Erythroblast (primary cell): ENCODE measurements around the gene IL6R.
A peak's percentile ranks its signal among the peaks of the same experiment; 100 is the strongest.

Source experiments
- DNase-seq, 2 experiments: peaks; one replicate each; lab custom pipeline; 2025; lab: John Stamatoyannopoulos, UW
- GATA1 ChIP-seq: IDR thresholded peaks from 2 replicates; pipeline ENCODE4 v1.6.1; 2011; ENCODE audit warnings: low read depth, mild to moderate bottlenecking, control low read depth, low read length, moderate library complexity
- POLR2A ChIP-seq: IDR thresholded peaks from 2 replicates; pipeline ENCODE4 v1.6.1; 2011; ENCODE audit warnings: mild to moderate bottlenecking, low read length

Gene IL6R

GRCh38 chr1:154442006-154442740, 37.0 kb downstream of the IL6R start:
- peak in 1 of 2 experiments; percentile 40 for DNase-seq
- TF ChIP-seq POLR2A, result no peak
- no peak for TF ChIP-seq GATA1

- no peak for DNase-seq
- TF ChIP-seq GATA1 (no peak), POLR2A (no peak)
These were observed 38.3 kb downstream of the IL6R start for GRCh38 chr1:154443274-154444013.

DNA sequence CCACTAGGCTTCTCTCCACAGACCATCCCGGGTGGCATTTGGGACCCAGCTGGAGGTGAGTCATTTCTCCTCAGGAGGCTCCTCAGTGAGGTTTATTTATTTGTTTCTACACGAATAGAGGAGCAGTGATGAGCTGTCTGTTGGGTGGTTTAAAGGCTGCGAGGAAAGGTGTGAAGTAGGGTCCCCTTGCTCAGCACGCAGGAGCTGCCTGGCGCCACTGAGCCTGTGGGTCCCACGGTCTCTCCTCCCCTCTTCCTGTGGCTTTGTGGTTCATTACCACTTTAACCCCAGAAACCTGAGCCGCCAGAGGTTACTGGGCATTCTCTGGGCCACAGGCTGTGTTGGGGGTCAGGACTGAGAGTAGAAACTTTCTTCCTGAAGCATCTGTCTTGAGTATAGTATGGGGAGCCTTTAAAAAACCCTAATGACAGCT, 39.9 kb downstream of the IL6R start:
- DNase-seq, result no peak
- TF ChIP-seq POLR2A (no peak), GATA1 (no peak)

GRCh38 chr1:154446292-154446691, 41.1 kb downstream of the IL6R start:
- DNase-seq, result no peak
- TF ChIP-seq GATA1, result no peak
- no peak for TF ChIP-seq POLR2A

- no peak for TF ChIP-seq GATA1
- no peak for TF ChIP-seq POLR2A
- no peak for DNase-seq
These were observed 41.6 kb downstream of the IL6R start for GRCh38 chr1:154446789-154447188.

GRCh38 chr1:154448331-154448811, 43.2 kb downstream of the IL6R start:
- no peak for DNase-seq
- no peak for TF ChIP-seq GATA1
- no peak for TF ChIP-seq POLR2A

- DNase-seq, result no peak
- TF ChIP-seq GATA1 (no peak), POLR2A (no peak)
These were observed 48.0 kb downstream of the IL6R start for GRCh38 chr1:154453161-154453560.

GRCh38 chr1:154453574-154454352, 48.6 kb downstream of the IL6R start:
- DNase-seq, result no peak

GRCh38 chr1:154454386-154455120, 49.4 kb downstream of the IL6R start:
- no peak for DNase-seq
- TF ChIP-seq POLR2A, result no peak
- no peak for TF ChIP-seq GATA1

More at GRCh38 chr1:154453574-154454352, 48.6 kb downstream of the IL6R start:
- TF ChIP-seq GATA1, result no peak
- TF ChIP-seq POLR2A, result no peak

DNA sequence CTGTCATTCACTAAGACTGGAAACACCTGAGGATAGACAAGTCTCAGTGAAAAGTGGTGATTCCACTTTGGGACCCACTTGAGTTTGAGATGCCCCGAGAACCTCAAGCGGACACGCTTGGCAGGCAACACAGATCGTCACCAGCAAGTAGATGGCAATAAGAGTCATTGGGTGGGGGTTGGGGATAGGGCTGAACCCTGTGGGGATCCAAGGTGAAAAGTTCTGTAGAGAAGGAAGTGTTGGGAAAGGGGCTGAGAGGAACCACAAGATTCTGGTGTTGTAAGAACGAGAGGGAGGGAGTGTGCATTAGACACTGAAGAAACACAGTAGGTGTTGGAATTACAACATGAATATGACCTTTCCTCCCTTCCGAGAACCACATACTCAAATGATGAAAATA, 51.5 kb downstream of the IL6R start:
- no peak for DNase-seq
- TF ChIP-seq POLR2A (no peak), GATA1 (no peak)

GRCh38 chr1:154459080-154459479, 53.9 kb downstream of the IL6R start:
- DNase-seq, result no peak
- TF ChIP-seq GATA1, result no peak
- no peak for TF ChIP-seq POLR2A

- DNase-seq, result no peak
- TF ChIP-seq GATA1 (no peak), POLR2A (no peak)
These were observed 55.6 kb downstream of the IL6R start for GRCh38 chr1:154460695-154461260.

DNA sequence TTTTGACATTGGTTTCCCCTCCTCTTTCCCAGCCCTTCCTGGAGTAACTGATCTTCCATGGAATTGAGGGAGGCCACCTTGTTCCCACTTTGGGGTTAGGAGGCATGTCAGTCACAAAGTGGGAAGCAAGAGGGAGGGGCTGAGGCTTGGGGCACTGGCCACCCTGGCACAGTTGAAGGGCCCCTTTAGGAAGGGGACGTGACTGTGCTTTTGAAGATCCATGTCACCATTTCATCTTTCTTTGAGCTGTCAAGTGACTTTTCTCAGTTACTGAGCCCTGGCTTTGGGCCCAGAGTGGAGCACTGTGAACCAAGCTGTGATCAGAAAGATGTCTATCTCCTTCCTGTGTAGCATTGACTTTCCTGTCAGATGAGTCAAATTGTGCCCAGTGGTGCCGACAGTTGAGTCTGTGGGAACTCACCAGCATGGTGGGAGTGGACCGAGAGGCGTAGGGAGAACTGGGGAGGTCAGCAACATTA, 58.4 kb downstream of the IL6R start:
- TF ChIP-seq GATA1 (no peak), POLR2A (no peak)
- DNase-seq, result peak; percentile 34 to 41
